Neutrophil (primary cell): ENCODE measurements around the gene NPC1L1.

Experiments
- H3K27ac ChIP-seq: fragments of 200-600 bp; sonication (generic); 2 replicates; pipeline ENCODE4 v1.5.1; 2016; ENCODE audit warnings: mild to moderate bottlenecking, moderate library complexity
- H3K27me3 ChIP-seq: fragments of 200-600 bp; sonication (generic); 2 replicates; pipeline ENCODE4 v1.6.0; 2016; ENCODE audit warnings: mild to moderate bottlenecking
- H3K36me3 ChIP-seq: fragments of 200-600 bp; sonication (generic); 2 replicates; pipeline ENCODE4 v1.5.1; 2017
- H3K4me1 ChIP-seq, 2 experiments: fragments of 200-600 bp in 1 of 2; sonication (generic) in 1 of 2; 1 replicate in 1 of 2; 2 replicates in 1 of 2; pipeline versions ENCODE4 v1.5.1 to v1.6.1; 2013 to 2016; ENCODE audit warnings: low read depth in 1 of 2, low read length in 1 of 2, mild to moderate bottlenecking in 1 of 2, moderate library complexity in 1 of 2; ENCODE audit not compliant: control insufficient read depth in 1 of 2, insufficient read depth in 1 of 2
- H3K4me3 ChIP-seq, 2 experiments: fragments of 200-600 bp in 1 of 2; sonication (generic) in 1 of 2; 1 replicate in 1 of 2; 2 replicates in 1 of 2; pipeline ENCODE4 v1.5.1; 2013 to 2016; ENCODE audit warnings: low read depth in 1 of 2, low read length in 1 of 2, mild to moderate bottlenecking in 1 of 2, moderate library complexity in 1 of 2
- H3K9me3 ChIP-seq: fragments of 200-600 bp; sonication (generic); 2 replicates; pipeline ENCODE4 v1.5.1; 2016
- CTCF ChIP-seq: fragments of 200-600 bp; sonication (generic); IDR thresholded peaks from 2 replicates; pipeline ENCODE4 v1.5.1; 2016; ENCODE audit warnings: antibody characterized with exemption

The NPC1L1 gene

GRCh38 chr7:44519546-44519945 lies 21.6 kb downstream of the NPC1L1 start:
- no peak overlapping the region for H3K4me3 ChIP-seq
- H3K27ac ChIP-seq: no peak overlapping the region
- TF ChIP-seq CTCF: no peak
- H3K9me3 ChIP-seq: no peaks in the 10 kb centered on the region
- no peaks in the 10 kb centered on the region for H3K36me3 ChIP-seq
- H3K27me3 ChIP-seq: peaks cover 5% of the 10 kb centered on the region
- no peaks in the 10 kb centered on the region for H3K4me1 ChIP-seq

- Histone ChIP-seq H3K27ac (no peak overlapping the region), H3K4me3 (no peak overlapping the region), H3K36me3 (no peaks in the 10 kb centered on the region), H3K9me3 (no peaks in the 10 kb centered on the region), H3K4me1 (no peaks in the 10 kb centered on the region), H3K27me3 (peaks cover 5% of the 10 kb centered on the region)
- TF ChIP-seq CTCF: no peak
These were observed 22.4 kb downstream of the NPC1L1 start for GRCh38 chr7:44518761-44519160.

- Histone ChIP-seq H3K27ac (no peak overlapping the region), H3K4me1 (no peaks in the 10 kb centered on the region), H3K4me3 (no peak overlapping the region), H3K9me3 (no peaks in the 10 kb centered on the region), H3K36me3 (no peaks in the 10 kb centered on the region), H3K27me3 (peaks cover 3% of the 10 kb centered on the region)
- TF ChIP-seq CTCF: no peak
These were observed 24.0 kb downstream of the NPC1L1 start for GRCh38 chr7:44517175-44517574.

- H3K27ac ChIP-seq: no peak overlapping the region
- TF ChIP-seq CTCF: no peak
- H3K4me1 ChIP-seq: no peaks in the 10 kb centered on the region
- H3K27me3 ChIP-seq: no peaks in the 10 kb centered on the region
- no peak overlapping the region for H3K4me3 ChIP-seq
- no peaks in the 10 kb centered on the region for H3K36me3 ChIP-seq
- H3K9me3 ChIP-seq: no peaks in the 10 kb centered on the region
These were observed 25.4 kb downstream of the NPC1L1 start for GRCh38 chr7:44515590-44516268.

GRCh38 chr7:44512736-44513135 lies 28.4 kb downstream of the NPC1L1 start:
- H3K27ac ChIP-seq: no peak overlapping the region
- H3K4me3 ChIP-seq: no peak overlapping the region
- no peak for TF ChIP-seq CTCF
- H3K4me1 ChIP-seq: no peaks in the 10 kb centered on the region
- H3K27me3 ChIP-seq: no peaks in the 10 kb centered on the region
- H3K36me3 ChIP-seq: no peaks in the 10 kb centered on the region
- no peaks in the 10 kb centered on the region for H3K9me3 ChIP-seq
